ENCODE data around the gene CARHSP1. TPM values are rescaled to one million over a fixed set of nuclear protein-coding genes. Genes with fewer than 3 reads are reported as not detected.

CARHSP1 gene
- total and polyA plus RNA-seq, 4 experiments from 2014 or later = 33.2 to 57.2 (median 41.3) TPM

- POLR2A ChIA-PET (ENCODE audit: partially characterized antibody) = interaction anchor here (0.5 to 2.1 kb wide), 6 partner anchors 11 to 152 kb away, joined by 3 to 16 read pairs (median 4); partner anchors contain the start of gene CARHSP1
- Histone ChIP-seq H3K4me3 (ENCODE audit: low read length in 2 of 2) (no peak overlapping the region), H3K27ac (ENCODE audit: low read depth, low read length) (no peak overlapping the region), H3K9me3 (ENCODE audit: control insufficient read depth in 1 of 2, low read length in 2 of 2) (no peaks in the 10 kb centered on the region), H3K36me3 (ENCODE audit: insufficient read depth, low read length) (peaks cover 10% of the 10 kb centered on the region), H3K27me3 (ENCODE audit: insufficient read depth, low read length) (no peaks in the 10 kb centered on the region), H3K4me1 (ENCODE audit: insufficient read depth, low read length) (peaks cover 15% of the 10 kb centered on the region)
- H3K36me3 Mint-ChIP-seq = peaks cover 20 to 56% of the 10 kb centered on the region in 2 donors
- CTCF ChIA-PET (ENCODE audit: partially characterized antibody) = interaction anchor here (1.1 to 3.2 kb wide), 3 partner anchors 14 to 25 kb away, joined by 3 to 10 read pairs (median 3); partner anchors contain the start of gene CARHSP1
- H3K4me3 Mint-ChIP-seq = peak overlapping the region in 1 of 8 donors; percentile 30
- H3K27me3 Mint-ChIP-seq = no peaks in the 10 kb centered on the region
- no peak for DNase-seq
- intact Hi-C loops (cut with micrococcal nuclease) = no loop called here
- H3K27ac Mint-ChIP-seq = peak overlapping the region; percentile 55 to 83 (median 74)
- peaks cover 0 to 2% (median 0%) of the 10 kb centered on the region in 8 donors for H3K9me3 Mint-ChIP-seq
- H3K4me1 Mint-ChIP-seq = peaks cover 22 to 50% (median 38%) of the 10 kb centered on the region in 4 donors
Measured at GRCh38 chr16:8855051-8855786, 13.6 kb downstream of the CARHSP1 start.

GRCh38 chr16:8854298-8854948 lies 14.4 kb downstream of the CARHSP1 start:
- peaks cover 0 to 2% (median 0%) of the 10 kb centered on the region in 8 donors for H3K9me3 Mint-ChIP-seq
- H3K4me3 ChIP-seq (ENCODE audit: low read length in 2 of 2) = no peak overlapping the region

GRCh38 chr16:8853611-8854010 lies 15.2 kb downstream of the CARHSP1 start:
- Mint-ChIP-seq H3K27ac (peak overlapping the region in 6 of 7 donors; percentile 24 to 76 (median 70)), H3K27me3 (no peaks in the 10 kb centered on the region), H3K9me3 (peaks cover 0 to 2% (median 0%) of the 10 kb centered on the region in 8 donors), H3K4me1 (peaks cover 26 to 58% (median 41%) of the 10 kb centered on the region in 4 donors), H3K36me3 (peaks cover 20 to 65% of the 10 kb centered on the region in 2 donors), H3K4me3 (no peak overlapping the region)
- H3K27ac ChIP-seq (ENCODE audit: low read depth, low read length) = no peak overlapping the region
- ChIA-PET POLR2A (ENCODE audit: partially characterized antibody) (interaction anchor here (1.9 to 2.1 kb wide), 2 partner anchors 15 to 26 kb away, joined by 4 to 16 read pairs; partner anchors contain the start of gene CARHSP1), CTCF (ENCODE audit: partially characterized antibody) (interaction anchor here (0.8 to 3.2 kb wide), 4 partner anchors 18 to 285 kb away, joined by 3 to 10 read pairs (median 4); no protein-coding TSS in a partner anchor)
- H3K4me3 ChIP-seq (ENCODE audit: low read length in 2 of 2) = no peak overlapping the region
- no peak for DNase-seq
- peaks cover 19% of the 10 kb centered on the region for H3K36me3 ChIP-seq (ENCODE audit: insufficient read depth, low read length)
- intact Hi-C loops (cut with micrococcal nuclease) = no loop called here
- peaks cover 19% of the 10 kb centered on the region for H3K4me1 ChIP-seq (ENCODE audit: insufficient read depth, low read length)
- H3K27me3 ChIP-seq (ENCODE audit: insufficient read depth, low read length) = no peaks in the 10 kb centered on the region
- no peaks in the 10 kb centered on the region for H3K9me3 ChIP-seq (ENCODE audit: control insufficient read depth in 1 of 2, low read length in 2 of 2)

More at GRCh38 chr16:8854298-8854948, 14.4 kb downstream of the CARHSP1 start:
- peak overlapping the region in 3 of 7 donors; percentile 13 to 78 (median 57) for H3K27ac Mint-ChIP-seq
- ChIA-PET CTCF (ENCODE audit: partially characterized antibody) (interaction anchor here (0.8 to 3.2 kb wide), 5 partner anchors 17 to 286 kb away, joined by 3 to 10 read pairs (median 3); no protein-coding TSS in a partner anchor), POLR2A (ENCODE audit: partially characterized antibody) (interaction anchor here (0.5 to 2.1 kb wide), 4 partner anchors 11 to 54 kb away, joined by 3 to 16 read pairs (median 4); partner anchors contain the start of gene CARHSP1)
- no peak overlapping the region for H3K27ac ChIP-seq (ENCODE audit: low read depth, low read length)
- peaks cover 24 to 58% (median 42%) of the 10 kb centered on the region in 4 donors for H3K4me1 Mint-ChIP-seq
- no peak for DNase-seq
- H3K36me3 ChIP-seq (ENCODE audit: insufficient read depth, low read length) = peaks cover 17% of the 10 kb centered on the region
- H3K9me3 ChIP-seq (ENCODE audit: control insufficient read depth in 1 of 2, low read length in 2 of 2) = no peaks in the 10 kb centered on the region
- no peaks in the 10 kb centered on the region for H3K27me3 ChIP-seq (ENCODE audit: insufficient read depth, low read length)
- H3K4me3 Mint-ChIP-seq = no peak overlapping the region
- no peaks in the 10 kb centered on the region for H3K27me3 Mint-ChIP-seq
- peaks cover 20 to 62% of the 10 kb centered on the region in 2 donors for H3K36me3 Mint-ChIP-seq
- intact Hi-C loops (cut with micrococcal nuclease) = no loop called here
- H3K4me1 ChIP-seq (ENCODE audit: insufficient read depth, low read length) = peaks cover 19% of the 10 kb centered on the region

- Histone ChIP-seq H3K36me3 (ENCODE audit: insufficient read depth, low read length) (peaks cover 24% of the 10 kb centered on the region), H3K4me1 (ENCODE audit: insufficient read depth, low read length) (peaks cover 19% of the 10 kb centered on the region), H3K27me3 (ENCODE audit: insufficient read depth, low read length) (no peaks in the 10 kb centered on the region), H3K4me3 (ENCODE audit: low read length in 2 of 2) (no peak overlapping the region), H3K9me3 (ENCODE audit: control insufficient read depth in 1 of 2, low read length in 2 of 2) (no peaks in the 10 kb centered on the region), H3K27ac (ENCODE audit: low read depth, low read length) (no peak overlapping the region)
- intact Hi-C loops (cut with micrococcal nuclease) = no loop called here
- H3K4me1 Mint-ChIP-seq = peaks cover 25 to 53% (median 39%) of the 10 kb centered on the region in 4 donors
- H3K4me3 Mint-ChIP-seq = no peak overlapping the region
- CTCF ChIA-PET (ENCODE audit: partially characterized antibody) = interaction anchor here (0.8 to 2.0 kb wide), 3 partner anchors 18 to 36 kb away, joined by 3 to 9 read pairs (median 3); no protein-coding TSS in a partner anchor
- peaks cover 18 to 62% of the 10 kb centered on the region in 2 donors for H3K36me3 Mint-ChIP-seq
- H3K27me3 Mint-ChIP-seq = no peaks in the 10 kb centered on the region
- peak overlapping the region in 6 of 7 donors; percentile 24 to 68 (median 59) for H3K27ac Mint-ChIP-seq
- no peak for DNase-seq
- H3K9me3 Mint-ChIP-seq = peaks cover 0 to 2% (median 0%) of the 10 kb centered on the region in 8 donors
- POLR2A ChIA-PET (ENCODE audit: partially characterized antibody) = interaction anchor here (0.8 to 2.1 kb wide), 2 partner anchors 10 to 15 kb away, joined by 3 to 16 read pairs; partner anchors contain the start of gene CARHSP1
Measured at GRCh38 chr16:8853150-8853549, 15.7 kb downstream of the CARHSP1 start.

GRCh38 chr16:8852534-8852933 lies 16.3 kb downstream of the CARHSP1 start:
- H3K4me1 Mint-ChIP-seq = peaks cover 22 to 49% (median 35%) of the 10 kb centered on the region in 4 donors

GRCh38 chr16:8851761-8852403 lies 16.9 kb downstream of the CARHSP1 start:
- Mint-ChIP-seq H3K9me3 (no peaks in the 10 kb centered on the region), H3K27me3 (no peaks in the 10 kb centered on the region), H3K4me3 (no peak overlapping the region), H3K36me3 (peaks cover 13 to 68% of the 10 kb centered on the region in 2 donors), H3K4me1 (peaks cover 20 to 47% (median 33%) of the 10 kb centered on the region in 4 donors), H3K27ac (peak overlapping the region in 5 of 7 donors; percentile 52 to 86 (median 77))
- Histone ChIP-seq H3K9me3 (ENCODE audit: control insufficient read depth in 1 of 2, low read length in 2 of 2) (no peaks in the 10 kb centered on the region), H3K27ac (ENCODE audit: low read depth, low read length) (no peak overlapping the region), H3K27me3 (ENCODE audit: insufficient read depth, low read length) (no peaks in the 10 kb centered on the region), H3K36me3 (ENCODE audit: insufficient read depth, low read length) (peaks cover 31% of the 10 kb centered on the region), H3K4me3 (ENCODE audit: low read length in 2 of 2) (no peak overlapping the region), H3K4me1 (ENCODE audit: insufficient read depth, low read length) (peaks cover 17% of the 10 kb centered on the region)
- no peak for DNase-seq
- CTCF ChIA-PET (ENCODE audit: partially characterized antibody) = interaction anchor here (1.1 to 2.0 kb wide), 2 partner anchors 22 to 28 kb away, joined by 3 to 9 read pairs; no protein-coding TSS in a partner anchor
- intact Hi-C loops (cut with micrococcal nuclease) = no loop called here
- POLR2A ChIA-PET (ENCODE audit: partially characterized antibody) = interaction anchor here (0.6 to 0.7 kb wide), 3 partner anchors 33 to 279 kb away, joined by 3 to 5 read pairs (median 3); no protein-coding TSS in a partner anchor

More at GRCh38 chr16:8852534-8852933, 16.3 kb downstream of the CARHSP1 start:
- Histone ChIP-seq H3K9me3 (ENCODE audit: control insufficient read depth in 1 of 2, low read length in 2 of 2) (no peaks in the 10 kb centered on the region), H3K27me3 (ENCODE audit: insufficient read depth, low read length) (no peaks in the 10 kb centered on the region), H3K4me3 (ENCODE audit: low read length in 2 of 2) (no peak overlapping the region), H3K4me1 (ENCODE audit: insufficient read depth, low read length) (peaks cover 19% of the 10 kb centered on the region), H3K36me3 (ENCODE audit: insufficient read depth, low read length) (peaks cover 27% of the 10 kb centered on the region), H3K27ac (ENCODE audit: low read depth, low read length) (no peak overlapping the region)
- Mint-ChIP-seq H3K9me3 (no peaks in the 10 kb centered on the region), H3K27me3 (no peaks in the 10 kb centered on the region), H3K4me3 (no peak overlapping the region), H3K27ac (peak overlapping the region in 4 of 7 donors; percentile 13 to 66 (median 63)), H3K36me3 (peaks cover 14 to 64% of the 10 kb centered on the region in 2 donors)
- no peak for DNase-seq
- intact Hi-C loops (cut with micrococcal nuclease) = no loop called here
- ChIA-PET POLR2A (ENCODE audit: partially characterized antibody) (interaction anchor here (0.8 kb wide), 1 partner anchor 11 kb away, joined by 3 read pairs; no protein-coding TSS in a partner anchor), CTCF (ENCODE audit: partially characterized antibody) (interaction anchor here (1.1 to 2.0 kb wide), 2 partner anchors 21 to 27 kb away, joined by 3 to 9 read pairs; no protein-coding TSS in a partner anchor)
